GM12878 (cell line): ENCODE measurements around the gene TRIP11. TPM values are rescaled to one million over a fixed set of nuclear protein-coding genes. Genes with fewer than 3 reads are reported as not detected.

Experiments used
- ATAC-seq: fragments of 200-7000 bp; cut with Tn5 transposase; 3 replicates; pipeline ENCODE4 v1.9.1; 2020; ENCODE audit warnings: mild to moderate bottlenecking, moderate library complexity
- BruUV-seq: library from RNA; stranded (reverse); fragments of 400-500 nt; replicated peaks from 2 replicates; lab custom pipeline; 2021; lab: Mats Ljungman, UMichigan
- CTCF ChIA-PET: fragments of 300-600 bp; sonication (Branson Sonifier 250); formaldehyde crosslinking; extraction: SDS; loops from one replicate; lab custom pipeline; 2021; ENCODE audit warnings: inconsistent platforms; lab: Yijun Ruan, JAX
- POLR2A ChIA-PET: fragments of 350-600 bp; formaldehyde crosslinking; extraction: SDS; loops from one replicate; lab custom pipeline; 2021; ENCODE audit warnings: inconsistent platforms; lab: Charles Lee
- RAD21 ChIA-PET: fragments of 300-600 bp; sonication (Branson Sonifier 250); formaldehyde crosslinking; loops from one replicate; lab custom pipeline; 2023; ENCODE audit warnings: antibody characterized with exemption; ENCODE audit not compliant: unreplicated experiment; lab: Charles Lee
- SMC1A ChIA-PET: fragments of 300-600 bp; sonication (Branson Sonifier 250); formaldehyde crosslinking; loops from one replicate; lab custom pipeline; 2023; ENCODE audit not compliant: unreplicated experiment, uncharacterized antibody; lab: Charles Lee
- DNase-seq: peaks from one replicate; pipeline ENCODE4 v3.0.0-alpha.2; 2011; ENCODE audit warnings: low read depth, low spot score
- FAIRE-seq: peaks from 3 replicates; lab custom pipeline; 2011; peaks lifted over from hg19 to GRCh38; lab: Jason Lieb, UNC
- H2AFZ ChIP-seq: 2 replicates; pipeline ENCODE4 v1.6.0; 2011; ENCODE audit warnings: low read depth, low read length, control low read depth; ENCODE audit not compliant: control insufficient read depth
- H3K27ac ChIP-seq: 2 replicates; pipeline ENCODE4 v1.5.1; 2011; ENCODE audit warnings: control low read depth; ENCODE audit not compliant: control insufficient read depth, insufficient read depth
- H3K27me3 ChIP-seq, 2 experiments: replicated peaks in 1 of 2; 2 replicates each; pipeline versions ENCODE4 v1.6.0 to v1.6.1; 2011; ENCODE audit warnings: low read length in 1 of 2; ENCODE audit not compliant: control insufficient read depth in 2 of 2, insufficient read depth in 2 of 2
- H3K36me3 ChIP-seq, 2 experiments: 2 replicates each; pipeline ENCODE4 v1.5.1; 2011; ENCODE audit warnings: low read length in 1 of 2; ENCODE audit not compliant: control insufficient read depth in 2 of 2, insufficient read depth in 2 of 2
- H3K4me1 ChIP-seq: 2 replicates; pipeline ENCODE4 v1.6.1; 2011; ENCODE audit warnings: mild to moderate bottlenecking, low read length, moderate library complexity, mixed read lengths; ENCODE audit not compliant: control insufficient read depth, insufficient read depth
- H3K4me2 ChIP-seq: 2 replicates; pipeline ENCODE4 v1.6.0; 2011; ENCODE audit warnings: control low read depth; ENCODE audit not compliant: control insufficient read depth, insufficient read depth
- H3K4me3 ChIP-seq: fragments of 200-600 bp; sonication (generic); 2 replicates; pipeline ENCODE4 v1.5.1; 2016
- H3K79me2 ChIP-seq: 2 replicates; pipeline ENCODE4 v1.6.0; 2011; ENCODE audit warnings: low read length; ENCODE audit not compliant: control insufficient read depth, insufficient read depth
- H3K9ac ChIP-seq: 2 replicates; pipeline ENCODE4 v1.8.0; 2011; ENCODE audit warnings: low read length, control low read depth, mixed read lengths; ENCODE audit not compliant: control insufficient read depth, insufficient read depth
- H3K9me3 ChIP-seq: replicated peaks from 3 replicates; pipeline ENCODE4 v1.5.1; 2011; ENCODE audit warnings: mild to moderate bottlenecking, low read length; ENCODE audit not compliant: control insufficient read depth, insufficient read depth
- H4K20me1 ChIP-seq: 2 replicates; pipeline ENCODE4 v1.6.0; 2011; ENCODE audit not compliant: control insufficient read depth, insufficient read depth
- JUNB ChIP-seq: IDR thresholded peaks from 2 replicates; pipeline ENCODE4 v1.6.1; 2016; ENCODE audit warnings: antibody characterized with exemption, mild to moderate bottlenecking
- NRF1 ChIP-seq: conservative IDR thresholded peaks from 2 replicates; pipeline ENCODE4 v1.6.1; 2011; ENCODE audit warnings: mild to moderate bottlenecking, low read depth, low read length, improper control_type of control experiment
- RB1 ChIP-seq: fragments of 450-650 bp; formaldehyde crosslinking; IDR thresholded peaks from 2 replicates; pipeline ENCODE4 v1.6.1; 2017; ENCODE audit warnings: mild to moderate bottlenecking, borderline replicate concordance
- ZBTB11 ChIP-seq: fragments of 450-650 bp; formaldehyde crosslinking; IDR thresholded peaks from 2 replicates; pipeline ENCODE4 v1.5.0; 2022; ENCODE audit warnings: mild to moderate bottlenecking, missing genetic modification characterization
- ZBTB33 ChIP-seq: fragments of 450-650 bp; IDR thresholded peaks from 2 replicates; pipeline ENCODE4 v1.6.1; 2017; ENCODE audit warnings: mild to moderate bottlenecking
- ZNF24 ChIP-seq: fragments of 450-650 bp; IDR thresholded peaks from 2 replicates; pipeline ENCODE4 v1.6.1; 2017; ENCODE audit warnings: antibody characterized with exemption, mild to moderate bottlenecking
- WGBS: methylation state at CpG from one replicate; pipeline ENCODE4 v1.1.6; 2016; ENCODE audit warnings: low lambda C conversion rate; ENCODE audit not compliant: insufficient replicate concordance, insufficient coverage; ENCODE audit errors: missing lambda C conversion rate; 5-methylcytosine and 5-hydroxymethylcytosine counted together
- in situ Hi-C: fragments of 300-500 bp; cut with MboI; formaldehyde crosslinking; loops from 9 replicates; pipeline ENCODE4 v1.14.3; 2018; ENCODE audit warnings: mixed read lengths
- intact Hi-C: fragments of 100-400 bp; cut with micrococcal nuclease; formaldehyde crosslinking; loops from one replicate; pipeline ENCODE4 v1.14.2; 2022; ENCODE audit not compliant: unreplicated experiment
- polyA plus RNA-seq, 11 experiments: library from polyadenylated mRNA; depleted of rRNA in 4 of 11; unstranded in 6 of 11; stranded (reverse) in 5 of 11; fragments of >200 nt; fragmentation: Nextera tagmentation in 4 of 11; fragmentation: Illumina TruSeq in 1 of 11; extraction: Ambion mirVana in 4 of 11; extraction: Trizol in 1 of 11; gene quantifications; 1 replicate in 1 of 11; 2 replicates in 10 of 11; pipeline versions ENCODE4 v1.2.1 to v1.2.3, GENCODE V29; 2011 to 2016; ENCODE audit warnings: inconsistent platforms in 2 of 11, missing spikeins in 2 of 11, low read depth in 1 of 11
- total RNA-seq, 4 experiments: library from RNA; depleted of rRNA in 3 of 4; stranded (reverse); fragments of >200 nt in 3 of 4; fragmentation: Illumina TruSeq in 1 of 4; extraction: Trizol in 1 of 4; gene quantifications; 2 replicates each; pipeline versions ENCODE4 v1.2.1 to v1.2.3, GENCODE V29; 2013 to 2021
- TF ChIP-seq, protein P1 (sequence below): fragments of 450-650 bp; IDR thresholded peaks from 2 replicates; pipeline ENCODE4 v1.6.1; 2017; ENCODE audit warnings: mild to moderate bottlenecking, moderate library complexity

Gene TRIP11
- total and polyA plus RNA-seq, 10 of the 15 experiments (the other 5 are each of a cell fraction or from before 2014, with no cell fraction given): 5.3 to 46.1 (median 19.9) TPM

- TF ChIP-seq RB1: no peak
These were observed 75.1 kb downstream of the TRIP11 start (continued) for GRCh38 chr14:91964724-91965123.

DNA sequence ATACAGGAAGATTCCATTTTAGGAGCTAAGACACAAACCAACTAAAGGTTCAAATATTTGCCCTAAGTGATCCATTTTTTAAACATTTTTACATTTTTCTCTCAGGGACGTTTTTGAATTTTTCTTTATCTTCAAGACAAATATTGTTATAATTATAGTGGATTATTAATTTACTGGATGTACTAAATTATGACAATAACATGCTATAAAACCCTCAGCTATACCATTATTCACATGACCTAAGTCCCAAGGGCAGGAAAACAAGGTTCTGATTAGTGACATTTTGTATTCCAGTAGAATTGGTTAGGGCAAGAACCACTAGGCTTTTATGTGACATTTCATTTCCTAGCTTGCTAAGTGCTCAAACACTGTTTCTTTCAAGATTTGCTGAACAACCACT lies 75.8 kb downstream of the TRIP11 start:
- in situ Hi-C loops (no loop called here), intact Hi-C loops (no loop called here)
- ChIA-PET SMC1A (interaction anchor here (0.5 to 1.3 kb wide), 2 partner anchors 9 to 515 kb away, joined by 4 to 5 read pairs; no protein-coding TSS in a partner anchor), POLR2A (no interaction called here), CTCF (interaction anchor here (1.3 kb wide), 1 partner anchor 33 kb away, joined by 3 read pairs; no protein-coding TSS in a partner anchor), RAD21 (no interaction called here)
- Histone ChIP-seq H2AFZ (no peak overlapping the region), H3K79me2 (no peaks in the 10 kb centered on the region), H3K4me2 (no peak overlapping the region), H3K27ac (no peak overlapping the region), H3K9ac (no peak overlapping the region), H4K20me1 (no peaks in the 10 kb centered on the region), H3K4me1 (no peaks in the 10 kb centered on the region), H3K4me3 (no peak overlapping the region), H3K36me3 (peaks cover 0 to 3% of the 10 kb centered on the region in 2 experiments; a peak in 1 of 4 replicates), H3K27me3 (no peaks in the 10 kb centered on the region), H3K9me3 (no peaks in the 10 kb centered on the region)
- no TSS peak for BruUV-seq
- ATAC-seq: no peak
- 41% methylated on average over 1 of the region's 1 CpG for WGBS
- no peak for DNase-seq
- no peak for FAIRE-seq
- TF ChIP-seq, protein P1, sequence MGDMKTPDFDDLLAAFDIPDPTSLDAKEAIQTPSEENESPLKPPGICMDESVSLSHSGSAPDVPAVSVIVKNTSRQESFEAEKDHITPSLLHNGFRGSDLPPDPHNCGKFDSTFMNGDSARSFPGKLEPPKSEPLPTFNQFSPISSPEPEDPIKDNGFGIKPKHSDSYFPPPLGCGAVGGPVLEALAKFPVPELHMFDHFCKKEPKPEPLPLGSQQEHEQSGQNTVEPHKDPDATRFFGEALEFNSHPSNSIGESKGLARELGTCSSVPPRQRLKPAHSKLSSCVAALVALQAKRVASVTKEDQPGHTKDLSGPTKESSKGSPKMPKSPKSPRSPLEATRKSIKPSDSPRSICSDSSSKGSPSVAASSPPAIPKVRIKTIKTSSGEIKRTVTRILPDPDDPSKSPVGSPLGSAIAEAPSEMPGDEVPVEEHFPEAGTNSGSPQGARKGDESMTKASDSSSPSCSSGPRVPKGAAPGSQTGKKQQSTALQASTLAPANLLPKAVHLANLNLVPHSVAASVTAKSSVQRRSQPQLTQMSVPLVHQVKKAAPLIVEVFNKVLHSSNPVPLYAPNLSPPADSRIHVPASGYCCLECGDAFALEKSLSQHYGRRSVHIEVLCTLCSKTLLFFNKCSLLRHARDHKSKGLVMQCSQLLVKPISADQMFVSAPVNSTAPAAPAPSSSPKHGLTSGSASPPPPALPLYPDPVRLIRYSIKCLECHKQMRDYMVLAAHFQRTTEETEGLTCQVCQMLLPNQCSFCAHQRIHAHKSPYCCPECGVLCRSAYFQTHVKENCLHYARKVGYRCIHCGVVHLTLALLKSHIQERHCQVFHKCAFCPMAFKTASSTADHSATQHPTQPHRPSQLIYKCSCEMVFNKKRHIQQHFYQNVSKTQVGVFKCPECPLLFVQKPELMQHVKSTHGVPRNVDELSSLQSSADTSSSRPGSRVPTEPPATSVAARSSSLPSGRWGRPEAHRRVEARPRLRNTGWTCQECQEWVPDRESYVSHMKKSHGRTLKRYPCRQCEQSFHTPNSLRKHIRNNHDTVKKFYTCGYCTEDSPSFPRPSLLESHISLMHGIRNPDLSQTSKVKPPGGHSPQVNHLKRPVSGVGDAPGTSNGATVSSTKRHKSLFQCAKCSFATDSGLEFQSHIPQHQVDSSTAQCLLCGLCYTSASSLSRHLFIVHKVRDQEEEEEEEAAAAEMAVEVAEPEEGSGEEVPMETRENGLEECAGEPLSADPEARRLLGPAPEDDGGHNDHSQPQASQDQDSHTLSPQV: no peak
- TF ChIP-seq ZNF24 (no peak), NRF1 (no peak), JUNB (no peak), ZBTB33 (no peak), ZBTB11 (CRISPR knock-in tag) (no peak)
